Gastrocnemius medialis (tissue), 4 donors: ENCODE data around the gene UTP20.

Experiments
- CTCF ChIP-seq, 5 experiments: fragments of 450-650 bp in 3 of 5; fragments of 200-600 bp in 2 of 5; sonication (generic) in 2 of 5; IDR thresholded peaks in 4 of 5; conservative IDR thresholded peaks in 1 of 5; 1 replicate in 4 of 5; 2 replicates in 1 of 5; pipeline ENCODE4 v1.5.1; 2016 to 2019; ENCODE audit warnings: antibody characterized with exemption in 5 of 5, mild to moderate bottlenecking in 3 of 5, moderate library complexity in 3 of 5
- POLR2A ChIP-seq, 2 donors: fragments of 450-650 bp; IDR thresholded peaks; one replicate each; pipeline ENCODE4 v1.6.1; 2017; ENCODE audit warnings: antibody characterized with exemption in 2 of 2, mild to moderate bottlenecking in 2 of 2, moderate library complexity in 2 of 2

DNA sequence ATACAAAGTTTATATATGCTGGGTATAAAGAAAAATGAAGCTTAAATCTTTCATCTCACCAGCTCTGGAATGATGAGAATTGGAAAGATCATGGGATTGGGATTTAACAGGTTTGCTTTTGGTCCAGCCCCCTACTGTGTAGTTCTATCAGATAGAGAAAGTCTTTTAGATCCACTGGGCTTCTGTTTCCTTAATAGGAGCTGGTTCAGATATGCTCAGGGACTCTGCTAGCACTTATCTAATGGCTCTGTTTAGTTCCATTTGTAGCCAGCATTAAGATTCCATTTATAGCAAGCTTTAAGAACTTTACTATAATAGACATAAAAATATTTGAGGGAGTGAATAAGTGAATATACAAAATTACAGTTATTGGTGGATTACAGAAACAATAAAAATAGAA is 42.6 kb downstream of the UTP20 start:
- TF ChIP-seq CTCF (IDR thresholded peaks at IDR 0.05 in 4 of 5, conservative IDR thresholded peaks at IDR 0.05 in 1 of 5) (no peak), POLR2A (IDR thresholded peaks at IDR 0.05) (no peak)
